ENCODE results near the gene DNAH10. TPM values are rescaled to one million over a fixed set of nuclear protein-coding genes. Genes with fewer than 3 reads are reported as not detected.

DNAH10 gene
- total and polyA plus RNA-seq, 2 of the 13 experiments (the other 11 are each of a cell fraction or from before 2014, with no cell fraction given) = 0.01 to 0.02 TPM

- TF ChIP-seq GTF2F1 (IDR thresholded peaks at IDR 0.05; ENCODE audit: low read length) (no peak), XBP1 (CRISPR knock-in tag; IDR thresholded peaks at IDR 0.05) (no peak), KAT8 (CRISPR knock-in tag; IDR thresholded peaks at IDR 0.05) (no peak), ZFP41 (CRISPR knock-in tag; IDR thresholded peaks at IDR 0.05; ENCODE audit: borderline replicate concordance) (no peak), TOPORS (CRISPR knock-in tag; IDR thresholded peaks at IDR 0.05) (no peak), ZKSCAN8 (CRISPR knock-in tag; IDR thresholded peaks at IDR 0.05; ENCODE audit: borderline replicate concordance) (no peak), MXI1 (IDR thresholded peaks at IDR 0.05; ENCODE audit: borderline replicate concordance, low read depth, low read length) (no peak), PHB2 (IDR thresholded peaks at IDR 0.05; ENCODE audit: partially characterized antibody) (no peak), ZNF703 (CRISPR knock-in tag; IDR thresholded peaks at IDR 0.05; ENCODE audit: borderline replicate concordance) (peak; percentile 65; the same call in 1 of the 2 replicates), RARG (CRISPR knock-in tag; IDR thresholded peaks at IDR 0.05; ENCODE audit: low read depth) (no peak), HES4 (CRISPR knock-in tag; IDR thresholded peaks at IDR 0.05; ENCODE audit: borderline replicate concordance) (no peak), RNF219 (CRISPR knock-in tag; IDR thresholded peaks at IDR 0.05) (no peak), ZNF720 (CRISPR knock-in tag; IDR thresholded peaks at IDR 0.05) (no peak), POLR2A (IDR thresholded peaks at IDR 0.05; ENCODE audit: insufficient read depth in 1 of 2, low read depth in 2 of 2, low read length in 2 of 2) (peak in 1 of 2 experiments; percentile 38; a peak in 2 of 4 replicates), ZNF780A (CRISPR knock-in tag; IDR thresholded peaks at IDR 0.05) (no peak), ZNF614 (CRISPR knock-in tag; IDR thresholded peaks at IDR 0.05; ENCODE audit: borderline replicate concordance) (0 out of 2 replicates have a peak, but pooled peaks have one; percentile 25)
- TF ChIP-seq, protein P1, sequence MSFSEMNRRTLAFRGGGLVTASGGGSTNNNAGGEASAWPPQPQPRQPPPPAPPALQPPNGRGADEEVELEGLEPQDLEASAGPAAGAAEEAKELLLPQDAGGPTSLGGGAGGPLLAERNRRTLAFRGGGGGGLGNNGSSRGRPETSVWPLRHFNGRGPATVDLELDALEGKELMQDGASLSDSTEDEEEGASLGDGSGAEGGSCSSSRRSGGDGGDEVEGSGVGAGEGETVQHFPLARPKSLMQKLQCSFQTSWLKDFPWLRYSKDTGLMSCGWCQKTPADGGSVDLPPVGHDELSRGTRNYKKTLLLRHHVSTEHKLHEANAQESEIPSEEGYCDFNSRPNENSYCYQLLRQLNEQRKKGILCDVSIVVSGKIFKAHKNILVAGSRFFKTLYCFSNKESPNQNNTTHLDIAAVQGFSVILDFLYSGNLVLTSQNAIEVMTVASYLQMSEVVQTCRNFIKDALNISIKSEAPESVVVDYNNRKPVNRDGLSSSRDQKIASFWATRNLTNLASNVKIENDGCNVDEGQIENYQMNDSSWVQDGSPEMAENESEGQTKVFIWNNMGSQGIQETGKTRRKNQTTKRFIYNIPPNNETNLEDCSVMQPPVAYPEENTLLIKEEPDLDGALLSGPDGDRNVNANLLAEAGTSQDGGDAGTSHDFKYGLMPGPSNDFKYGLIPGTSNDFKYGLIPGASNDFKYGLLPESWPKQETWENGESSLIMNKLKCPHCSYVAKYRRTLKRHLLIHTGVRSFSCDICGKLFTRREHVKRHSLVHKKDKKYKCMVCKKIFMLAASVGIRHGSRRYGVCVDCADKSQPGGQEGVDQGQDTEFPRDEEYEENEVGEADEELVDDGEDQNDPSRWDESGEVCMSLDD (CRISPR knock-in tag; IDR thresholded peaks at IDR 0.05; ENCODE audit: borderline replicate concordance) = 0 out of 2 replicates have a peak, but pooled peaks have one; percentile 31
- TF ChIP-seq, protein P2, sequence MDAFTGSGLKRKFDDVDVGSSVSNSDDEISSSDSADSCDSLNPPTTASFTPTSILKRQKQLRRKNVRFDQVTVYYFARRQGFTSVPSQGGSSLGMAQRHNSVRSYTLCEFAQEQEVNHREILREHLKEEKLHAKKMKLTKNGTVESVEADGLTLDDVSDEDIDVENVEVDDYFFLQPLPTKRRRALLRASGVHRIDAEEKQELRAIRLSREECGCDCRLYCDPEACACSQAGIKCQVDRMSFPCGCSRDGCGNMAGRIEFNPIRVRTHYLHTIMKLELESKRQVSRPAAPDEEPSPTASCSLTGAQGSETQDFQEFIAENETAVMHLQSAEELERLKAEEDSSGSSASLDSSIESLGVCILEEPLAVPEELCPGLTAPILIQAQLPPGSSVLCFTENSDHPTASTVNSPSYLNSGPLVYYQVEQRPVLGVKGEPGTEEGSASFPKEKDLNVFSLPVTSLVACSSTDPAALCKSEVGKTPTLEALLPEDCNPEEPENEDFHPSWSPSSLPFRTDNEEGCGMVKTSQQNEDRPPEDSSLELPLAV (CRISPR knock-in tag; conservative IDR thresholded peaks at IDR 0.05; ENCODE audit: low read depth) = no peak
- TF ChIP-seq, protein P3, sequence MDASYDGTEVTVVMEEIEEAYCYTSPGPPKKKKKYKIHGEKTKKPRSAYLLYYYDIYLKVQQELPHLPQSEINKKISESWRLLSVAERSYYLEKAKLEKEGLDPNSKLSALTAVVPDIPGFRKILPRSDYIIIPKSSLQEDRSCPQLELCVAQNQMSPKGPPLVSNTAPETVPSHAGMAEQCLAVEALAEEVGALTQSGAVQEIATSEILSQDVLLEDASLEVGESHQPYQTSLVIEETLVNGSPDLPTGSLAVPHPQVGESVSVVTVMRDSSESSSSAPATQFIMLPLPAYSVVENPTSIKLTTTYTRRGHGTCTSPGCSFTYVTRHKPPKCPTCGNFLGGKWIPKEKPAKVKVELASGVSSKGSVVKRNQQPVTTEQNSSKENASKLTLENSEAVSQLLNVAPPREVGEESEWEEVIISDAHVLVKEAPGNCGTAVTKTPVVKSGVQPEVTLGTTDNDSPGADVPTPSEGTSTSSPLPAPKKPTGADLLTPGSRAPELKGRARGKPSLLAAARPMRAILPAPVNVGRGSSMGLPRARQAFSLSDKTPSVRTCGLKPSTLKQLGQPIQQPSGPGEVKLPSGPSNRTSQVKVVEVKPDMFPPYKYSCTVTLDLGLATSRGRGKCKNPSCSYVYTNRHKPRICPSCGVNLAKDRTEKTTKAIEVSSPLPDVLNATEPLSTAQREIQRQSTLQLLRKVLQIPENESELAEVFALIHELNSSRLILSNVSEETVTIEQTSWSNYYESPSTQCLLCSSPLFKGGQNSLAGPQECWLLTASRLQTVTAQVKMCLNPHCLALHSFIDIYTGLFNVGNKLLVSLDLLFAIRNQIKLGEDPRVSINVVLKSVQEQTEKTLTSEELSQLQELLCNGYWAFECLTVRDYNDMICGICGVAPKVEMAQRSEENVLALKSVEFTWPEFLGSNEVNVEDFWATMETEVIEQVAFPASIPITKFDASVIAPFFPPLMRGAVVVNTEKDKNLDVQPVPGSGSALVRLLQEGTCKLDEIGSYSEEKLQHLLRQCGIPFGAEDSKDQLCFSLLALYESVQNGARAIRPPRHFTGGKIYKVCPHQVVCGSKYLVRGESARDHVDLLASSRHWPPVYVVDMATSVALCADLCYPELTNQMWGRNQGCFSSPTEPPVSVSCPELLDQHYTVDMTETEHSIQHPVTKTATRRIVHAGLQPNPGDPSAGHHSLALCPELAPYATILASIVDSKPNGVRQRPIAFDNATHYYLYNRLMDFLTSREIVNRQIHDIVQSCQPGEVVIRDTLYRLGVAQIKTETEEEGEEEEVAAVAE (CRISPR knock-in tag; IDR thresholded peaks at IDR 0.05; ENCODE audit: borderline replicate concordance) = no peak
These were observed 209.8 kb downstream of the DNAH10 start (continued) for GRCh38 chr12:123971770-123972456.
